ENCODE results near the gene PTPN3.

DNA sequence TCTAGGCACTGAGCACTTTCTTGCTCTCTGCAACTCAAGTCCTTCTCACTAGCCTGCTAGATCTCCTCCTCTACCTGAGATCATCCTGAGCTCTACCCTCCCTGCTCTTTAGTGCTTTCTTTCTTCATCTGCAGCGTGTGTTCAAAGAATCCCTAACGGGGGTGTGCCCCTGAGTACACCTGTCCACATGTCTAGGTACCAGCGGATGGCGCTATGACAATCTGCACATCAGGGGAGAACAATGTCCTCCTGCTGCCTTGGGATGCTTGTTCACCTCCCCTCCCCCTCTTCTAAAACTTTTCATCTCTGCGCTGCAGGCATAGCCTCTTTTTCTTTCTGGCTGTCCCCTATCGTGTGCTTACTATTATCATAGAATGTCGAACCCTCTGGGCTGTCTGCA, 42.7 kb downstream of the PTPN3 start:
- TF ChIP-seq POLR2AphosphoS5 (IDR thresholded peaks at IDR 0.05; ENCODE audit: low read depth, low read length) (no peak), SIN3A (IDR thresholded peaks at IDR 0.05; ENCODE audit: borderline replicate concordance, insufficient read depth, low read length) (no peak), FOXP2 (optimal IDR thresholded peaks at IDR 0.05; ENCODE audit: borderline replicate concordance, extremely low read depth, extremely low read length, insufficient read depth) (no peak), TAF1 (IDR thresholded peaks at IDR 0.05; ENCODE audit: borderline replicate concordance, insufficient read depth, low read length) (no peak)
- TF ChIP-seq, protein P1, sequence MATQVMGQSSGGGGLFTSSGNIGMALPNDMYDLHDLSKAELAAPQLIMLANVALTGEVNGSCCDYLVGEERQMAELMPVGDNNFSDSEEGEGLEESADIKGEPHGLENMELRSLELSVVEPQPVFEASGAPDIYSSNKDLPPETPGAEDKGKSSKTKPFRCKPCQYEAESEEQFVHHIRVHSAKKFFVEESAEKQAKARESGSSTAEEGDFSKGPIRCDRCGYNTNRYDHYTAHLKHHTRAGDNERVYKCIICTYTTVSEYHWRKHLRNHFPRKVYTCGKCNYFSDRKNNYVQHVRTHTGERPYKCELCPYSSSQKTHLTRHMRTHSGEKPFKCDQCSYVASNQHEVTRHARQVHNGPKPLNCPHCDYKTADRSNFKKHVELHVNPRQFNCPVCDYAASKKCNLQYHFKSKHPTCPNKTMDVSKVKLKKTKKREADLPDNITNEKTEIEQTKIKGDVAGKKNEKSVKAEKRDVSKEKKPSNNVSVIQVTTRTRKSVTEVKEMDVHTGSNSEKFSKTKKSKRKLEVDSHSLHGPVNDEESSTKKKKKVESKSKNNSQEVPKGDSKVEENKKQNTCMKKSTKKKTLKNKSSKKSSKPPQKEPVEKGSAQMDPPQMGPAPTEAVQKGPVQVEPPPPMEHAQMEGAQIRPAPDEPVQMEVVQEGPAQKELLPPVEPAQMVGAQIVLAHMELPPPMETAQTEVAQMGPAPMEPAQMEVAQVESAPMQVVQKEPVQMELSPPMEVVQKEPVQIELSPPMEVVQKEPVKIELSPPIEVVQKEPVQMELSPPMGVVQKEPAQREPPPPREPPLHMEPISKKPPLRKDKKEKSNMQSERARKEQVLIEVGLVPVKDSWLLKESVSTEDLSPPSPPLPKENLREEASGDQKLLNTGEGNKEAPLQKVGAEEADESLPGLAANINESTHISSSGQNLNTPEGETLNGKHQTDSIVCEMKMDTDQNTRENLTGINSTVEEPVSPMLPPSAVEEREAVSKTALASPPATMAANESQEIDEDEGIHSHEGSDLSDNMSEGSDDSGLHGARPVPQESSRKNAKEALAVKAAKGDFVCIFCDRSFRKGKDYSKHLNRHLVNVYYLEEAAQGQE (IDR thresholded peaks at IDR 0.05; ENCODE audit: insufficient read depth in 1 of 2, low read depth in 2 of 2, low read length in 2 of 2): no peak
